Lower leg skin (tissue), 3 donors: ENCODE measurements around the gene DTNA.
"Not testable (repeated sequence)": the region's sequence is repeated elsewhere in the genome, so short reads cannot be mapped to it uniquely, and the experiment has no call there.

Experiments used
- POLR2A ChIP-seq, 2 donors: fragments of 450-650 bp; IDR thresholded peaks; one replicate each; pipeline ENCODE4 v1.6.1; 2016 to 2017; ENCODE audit warnings: antibody characterized with exemption in 2 of 2, mild to moderate bottlenecking in 1 of 2, moderate library complexity in 1 of 2
- TF ChIP-seq, protein P1 (sequence below), 3 donors: fragments of 450-650 bp; IDR thresholded peaks; one replicate each; pipeline ENCODE4 v1.5.1; 2016; ENCODE audit warnings: antibody characterized with exemption in 3 of 3, mild to moderate bottlenecking in 3 of 3, moderate library complexity in 2 of 3

DNA sequence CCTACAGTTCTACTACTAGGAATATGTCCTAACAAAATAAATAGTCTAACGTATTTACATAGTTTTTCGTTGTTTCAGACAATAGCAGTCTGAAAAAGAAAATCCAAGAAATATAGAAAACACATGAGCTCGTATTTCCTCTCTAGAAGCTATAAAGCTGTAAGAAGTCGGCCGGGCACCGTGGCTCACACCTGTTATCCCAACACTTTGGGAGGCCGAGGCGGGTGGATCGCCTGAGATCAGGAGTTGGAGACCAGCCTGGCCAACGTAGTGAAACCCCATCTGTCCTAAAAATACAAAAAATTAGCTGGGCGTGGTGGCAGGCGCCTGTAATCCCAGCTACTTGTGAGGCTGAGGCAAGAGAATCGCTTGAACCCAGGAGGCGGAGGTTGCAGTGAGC, 6.0 kb downstream of the DTNA start:
- TF ChIP-seq, protein P1, sequence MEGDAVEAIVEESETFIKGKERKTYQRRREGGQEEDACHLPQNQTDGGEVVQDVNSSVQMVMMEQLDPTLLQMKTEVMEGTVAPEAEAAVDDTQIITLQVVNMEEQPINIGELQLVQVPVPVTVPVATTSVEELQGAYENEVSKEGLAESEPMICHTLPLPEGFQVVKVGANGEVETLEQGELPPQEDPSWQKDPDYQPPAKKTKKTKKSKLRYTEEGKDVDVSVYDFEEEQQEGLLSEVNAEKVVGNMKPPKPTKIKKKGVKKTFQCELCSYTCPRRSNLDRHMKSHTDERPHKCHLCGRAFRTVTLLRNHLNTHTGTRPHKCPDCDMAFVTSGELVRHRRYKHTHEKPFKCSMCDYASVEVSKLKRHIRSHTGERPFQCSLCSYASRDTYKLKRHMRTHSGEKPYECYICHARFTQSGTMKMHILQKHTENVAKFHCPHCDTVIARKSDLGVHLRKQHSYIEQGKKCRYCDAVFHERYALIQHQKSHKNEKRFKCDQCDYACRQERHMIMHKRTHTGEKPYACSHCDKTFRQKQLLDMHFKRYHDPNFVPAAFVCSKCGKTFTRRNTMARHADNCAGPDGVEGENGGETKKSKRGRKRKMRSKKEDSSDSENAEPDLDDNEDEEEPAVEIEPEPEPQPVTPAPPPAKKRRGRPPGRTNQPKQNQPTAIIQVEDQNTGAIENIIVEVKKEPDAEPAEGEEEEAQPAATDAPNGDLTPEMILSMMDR (IDR thresholded peaks at IDR 0.05), result not testable (repeated sequence)
- not testable (repeated sequence) for TF ChIP-seq POLR2A (IDR thresholded peaks at IDR 0.05)
